Limb (tissue), 2 donors: Measurements from ENCODE around the gene ZC3H12D.
"Not testable (repeated sequence)": the region's sequence is repeated elsewhere in the genome, so short reads cannot be mapped to it uniquely, and the experiment has no call there.

Experiments used
- DNase-seq, 2 donors: peaks; one replicate each; pipeline ENCODE4 v3.0.0-alpha.2; 2016; ENCODE audit errors: extremely low spot score in 2 of 2

ZC3H12D gene

DNA sequence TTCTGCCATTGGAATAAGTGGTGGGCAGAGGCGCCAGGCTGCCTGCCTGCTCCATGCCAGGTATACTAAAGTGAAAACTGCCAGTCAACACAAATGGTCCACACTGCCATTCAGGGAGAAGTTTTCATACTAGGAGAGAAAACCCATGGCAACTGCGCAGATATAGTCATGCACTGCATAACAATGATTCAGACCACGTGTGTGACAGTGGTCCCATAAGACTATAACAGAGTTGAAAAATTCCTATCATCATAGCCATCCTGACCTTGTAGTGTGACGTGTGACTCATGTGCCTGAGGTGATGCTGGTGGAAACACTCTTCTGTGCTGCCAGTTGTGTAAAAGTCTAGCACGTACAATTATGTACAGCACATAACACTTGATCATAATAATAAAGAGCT, 25.1 kb downstream of the ZC3H12D start:
- no peak for DNase-seq

DNA sequence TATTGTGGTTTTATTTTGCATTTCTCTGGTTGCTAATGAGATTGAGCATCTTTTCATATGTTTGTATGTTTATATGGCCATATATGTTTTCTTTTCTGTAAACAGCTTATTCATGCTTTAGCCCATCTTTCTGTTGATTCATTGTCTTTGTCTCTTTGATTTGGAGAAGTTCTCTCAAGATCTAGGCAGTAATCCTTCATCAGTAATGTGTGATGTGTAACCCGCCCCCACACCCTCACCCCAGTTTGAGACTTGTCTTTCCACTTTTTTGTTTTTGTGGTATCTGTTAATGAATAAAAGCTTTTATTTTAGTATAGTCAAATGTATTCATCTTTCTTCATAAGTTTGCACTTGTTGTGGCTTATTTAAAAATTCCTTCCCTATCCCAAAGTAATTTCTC, 26.0 kb downstream of the ZC3H12D start:
- DNase-seq: no peak

DNA sequence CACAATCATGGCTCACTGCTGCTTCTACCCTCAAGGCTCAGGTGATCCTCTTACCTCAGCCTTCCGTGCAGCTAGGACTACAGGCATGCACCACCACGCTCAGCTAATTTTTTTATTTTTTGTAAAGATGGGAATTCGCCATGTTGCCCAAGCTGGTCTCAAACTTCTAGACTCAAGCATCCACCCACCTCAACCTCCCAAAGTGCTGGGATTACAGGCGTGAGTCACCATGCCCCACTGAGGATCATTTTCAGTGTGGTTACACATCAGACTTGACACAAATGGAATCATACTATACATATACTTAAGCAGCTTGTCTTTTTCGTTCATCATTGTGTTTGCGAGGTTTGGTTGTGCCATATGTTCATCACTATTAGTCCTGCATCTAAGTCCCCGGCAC, 26.6 kb downstream of the ZC3H12D start:
- no peak for DNase-seq

DNA sequence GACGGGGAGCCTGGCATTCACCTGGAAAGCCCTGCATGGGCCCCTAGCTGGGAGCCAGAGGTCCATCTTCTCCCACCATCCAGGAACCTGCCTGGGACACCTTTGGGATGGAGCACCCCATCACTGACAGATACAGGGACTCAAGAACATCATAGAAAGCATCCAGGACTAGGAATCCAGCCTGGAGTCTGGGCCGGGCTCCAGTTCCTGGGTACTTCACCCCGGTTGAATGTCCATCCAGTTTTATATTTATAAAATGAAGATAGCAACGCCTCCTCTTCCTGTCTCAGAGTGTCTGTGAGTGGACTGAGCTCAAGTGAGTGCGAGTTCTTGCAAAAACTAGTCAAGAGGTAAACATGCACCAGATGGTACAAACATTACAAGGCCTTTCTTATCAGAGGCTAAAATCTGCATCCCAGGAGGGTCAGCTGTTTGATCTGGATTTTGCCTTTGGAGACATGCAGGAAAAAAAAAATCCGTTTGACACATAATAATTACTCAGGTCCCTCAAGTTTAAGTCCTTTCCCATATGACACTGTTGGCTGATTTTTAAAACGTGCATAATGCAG, 27.4 kb downstream of the ZC3H12D start:
- no peak for DNase-seq

DNA sequence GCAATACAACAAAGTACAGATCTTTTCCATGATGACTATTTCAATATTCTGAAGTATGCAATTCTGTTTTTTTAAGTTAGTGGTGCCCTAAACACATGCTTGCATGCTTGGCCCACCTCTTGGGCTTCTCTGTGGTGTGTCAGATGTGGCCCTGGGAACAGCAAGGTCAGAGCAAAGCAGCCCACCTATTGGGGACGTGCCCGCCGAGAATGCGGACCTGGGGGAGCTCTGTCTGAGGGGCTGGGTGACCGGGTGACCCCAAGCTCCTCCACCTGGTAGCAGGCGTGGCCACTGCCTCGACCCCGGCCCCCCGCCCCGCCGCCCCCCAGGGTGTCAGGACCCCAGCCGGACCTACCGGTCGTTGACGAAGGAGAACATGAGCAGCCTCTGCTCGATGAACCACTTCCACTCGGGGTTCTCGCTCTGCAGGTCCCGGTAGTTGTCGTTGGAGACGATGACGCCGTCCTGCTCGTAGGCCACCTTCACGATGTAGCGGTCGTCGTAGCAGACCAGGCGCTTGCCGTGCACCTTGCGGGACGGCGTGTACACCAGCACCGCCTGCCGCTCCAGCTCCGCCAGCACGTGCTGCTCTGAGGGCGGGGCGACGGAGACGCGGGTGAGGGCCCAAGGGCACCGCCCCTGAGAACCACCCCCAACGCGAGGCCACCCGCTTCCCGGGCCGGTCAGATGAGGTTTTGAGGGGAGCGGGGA, 28.3 kb downstream of the ZC3H12D start:
- no peak for DNase-seq

DNA sequence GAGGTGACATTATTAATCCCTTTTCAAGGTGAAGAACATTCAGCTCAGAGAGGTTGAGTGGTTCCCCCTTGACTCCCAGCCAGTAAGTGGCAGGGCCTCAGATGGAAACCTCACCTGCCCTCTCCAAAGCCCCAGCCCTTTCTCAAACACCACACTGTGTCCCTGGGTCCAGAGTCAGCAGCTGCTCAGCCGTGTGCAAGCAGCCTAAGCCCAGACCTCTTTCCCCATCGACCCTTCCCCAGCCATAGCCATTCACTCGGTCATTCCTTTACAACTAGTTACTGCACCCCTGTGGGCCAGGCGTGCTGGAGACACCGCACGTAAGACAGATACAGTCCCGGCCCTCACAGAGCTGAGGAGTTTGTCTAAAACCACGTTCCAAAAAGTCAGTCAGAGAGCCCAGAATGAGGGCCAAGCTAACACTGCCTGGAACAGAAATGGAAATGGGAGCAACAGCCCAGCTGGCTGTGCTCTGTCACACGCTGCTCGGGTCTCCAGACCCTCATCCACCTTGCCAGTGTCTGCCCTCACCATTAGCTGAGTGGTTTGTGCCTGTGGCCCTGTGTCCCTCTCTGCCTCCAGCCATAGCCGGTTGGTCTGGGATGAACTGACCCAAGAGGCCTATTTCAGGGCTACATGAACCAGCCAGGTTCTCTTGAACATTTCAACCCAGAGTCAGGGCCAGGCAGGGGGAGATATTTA, 29.6 kb downstream of the ZC3H12D start:
- no peak for DNase-seq

DNA sequence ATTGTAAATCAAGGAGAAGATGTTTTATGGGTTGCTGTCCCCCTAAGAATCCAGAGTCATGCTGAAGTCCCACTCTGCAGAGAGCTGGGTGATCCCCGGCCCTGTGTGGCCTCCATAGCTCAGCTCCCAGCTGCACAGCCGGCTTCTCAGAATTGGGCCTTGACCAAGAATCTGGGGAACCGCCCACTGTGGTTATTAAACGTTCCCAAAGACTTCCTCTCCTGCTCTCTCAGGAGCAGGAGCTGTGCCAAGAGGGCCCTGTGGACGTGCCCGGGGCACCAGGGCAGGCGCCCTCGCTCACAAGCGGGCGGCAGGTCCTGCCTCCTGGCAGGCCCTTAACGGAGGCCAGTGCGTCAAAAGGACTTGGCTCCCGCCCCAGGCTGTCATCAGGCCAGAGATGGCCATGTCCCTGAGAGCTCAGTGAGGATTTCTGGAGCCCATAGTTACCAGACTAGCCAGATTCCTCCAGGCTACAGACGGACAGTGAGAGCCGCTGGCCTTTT, 30.4 kb downstream of the ZC3H12D start:
- DNase-seq: peak; percentile 68 to 71

DNA sequence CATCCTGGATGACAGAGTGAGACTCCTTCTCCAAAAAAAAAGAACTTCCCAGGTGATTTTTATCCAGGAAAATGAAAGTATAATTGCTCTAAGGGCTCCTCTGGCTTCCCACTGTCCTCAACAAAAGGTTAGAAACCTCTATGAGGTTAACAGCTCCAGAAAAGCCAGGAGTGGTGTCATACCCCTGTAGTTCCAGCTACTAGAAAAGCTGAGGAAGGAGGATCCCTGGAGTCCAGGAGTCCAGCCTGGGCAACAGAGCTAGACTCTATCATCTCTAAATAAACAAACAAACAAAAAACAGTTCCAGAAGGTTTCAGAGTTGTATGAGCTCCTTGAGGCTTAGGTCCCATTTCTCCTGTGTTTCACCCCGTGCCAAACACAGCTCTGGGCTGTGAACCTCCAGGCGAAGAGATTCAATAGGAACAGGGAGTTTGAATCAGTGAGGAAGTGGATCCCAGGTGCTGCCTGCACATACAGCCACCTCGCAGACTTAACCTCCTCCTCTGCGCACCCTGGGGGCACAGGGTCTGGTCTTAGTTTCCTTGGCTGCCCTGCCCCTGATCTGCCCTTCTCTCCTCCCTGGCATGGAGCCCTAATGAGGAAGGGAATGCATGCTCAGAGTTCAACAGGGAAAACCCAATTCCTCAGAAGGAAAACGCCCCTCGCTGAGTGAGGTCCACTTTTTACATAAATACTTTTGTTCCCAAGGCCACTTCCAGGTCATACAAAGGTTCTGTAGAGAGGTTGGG, 31.0 kb downstream of the ZC3H12D start:
- DNase-seq: no peak

DNA sequence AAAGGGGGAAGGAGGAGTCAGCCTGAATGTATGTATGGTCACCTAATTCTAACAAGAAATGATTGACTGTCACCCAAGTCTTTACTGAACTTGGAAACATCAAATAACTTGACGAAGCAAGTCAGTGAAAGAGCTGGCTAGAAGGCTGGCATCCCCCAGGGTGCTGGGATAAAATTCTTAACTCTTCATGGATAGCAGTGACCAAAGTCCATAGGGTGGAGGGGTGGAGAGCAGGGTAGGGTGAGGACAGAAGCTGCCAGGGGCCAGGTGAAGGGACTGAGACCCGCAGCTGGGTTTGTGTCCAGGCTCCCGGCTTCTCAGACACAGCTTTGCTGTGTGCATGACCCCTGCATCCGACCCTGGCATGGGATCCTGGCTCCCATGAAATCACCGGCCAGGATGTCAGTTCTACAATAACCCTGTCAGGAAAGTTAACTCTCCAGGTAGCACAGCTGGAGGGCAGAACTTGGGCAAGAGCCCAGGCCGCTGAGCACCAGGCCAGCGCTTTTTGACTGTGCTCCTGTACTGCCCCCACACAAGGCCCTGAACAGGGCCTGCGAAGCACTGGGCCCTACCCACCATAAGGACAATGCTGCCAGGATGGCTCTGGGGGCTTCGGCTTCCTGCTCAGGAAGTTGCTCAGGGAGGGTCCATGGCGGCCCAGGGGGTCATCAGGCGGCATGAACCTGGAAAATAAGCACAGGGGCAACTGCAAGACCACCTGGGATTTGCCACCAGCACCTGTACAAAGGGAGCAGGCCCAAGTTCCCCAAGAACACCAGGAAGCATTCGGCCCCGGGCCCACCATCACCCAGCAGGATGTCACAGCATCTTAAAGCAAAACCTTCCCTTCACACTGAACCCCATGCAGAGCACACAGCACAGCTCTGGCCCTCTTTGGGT, 32.5 kb downstream of the ZC3H12D start:
- no peak for DNase-seq

DNA sequence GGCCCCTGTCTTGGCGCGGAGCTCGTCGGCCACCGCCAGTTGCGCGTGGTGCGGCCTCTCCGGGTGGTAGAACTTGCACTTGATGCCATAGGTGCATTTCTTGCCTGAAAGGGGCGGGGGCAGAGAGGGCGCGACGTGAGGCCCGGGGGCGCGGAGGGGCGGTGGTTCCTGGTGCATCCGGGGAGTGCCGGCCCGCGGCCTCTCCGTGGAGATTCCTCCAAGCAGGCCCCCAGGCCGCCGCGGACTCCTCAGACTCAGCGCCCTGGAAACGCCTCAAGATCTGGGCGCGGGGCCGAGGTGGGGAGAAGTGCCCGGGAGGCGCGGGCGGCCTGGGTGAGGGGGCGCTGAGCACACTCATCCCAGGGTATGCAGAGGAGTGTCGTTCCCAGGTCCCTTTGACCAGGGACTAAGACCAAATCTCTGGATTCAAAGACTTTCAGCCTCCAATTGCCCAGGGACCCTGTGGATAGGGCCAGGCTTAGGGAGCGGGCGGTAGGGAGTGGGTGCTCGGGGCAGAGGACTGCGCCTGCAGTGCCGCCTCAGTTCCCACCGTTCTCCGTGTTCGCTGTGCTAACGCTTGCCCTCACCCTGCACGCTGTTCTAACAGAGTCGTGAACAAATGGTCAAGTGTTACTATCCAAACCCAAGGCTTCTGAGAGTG, 33.3 kb downstream of the ZC3H12D start:
- peak in 1 of 2 donors; percentile 60 for DNase-seq

DNA sequence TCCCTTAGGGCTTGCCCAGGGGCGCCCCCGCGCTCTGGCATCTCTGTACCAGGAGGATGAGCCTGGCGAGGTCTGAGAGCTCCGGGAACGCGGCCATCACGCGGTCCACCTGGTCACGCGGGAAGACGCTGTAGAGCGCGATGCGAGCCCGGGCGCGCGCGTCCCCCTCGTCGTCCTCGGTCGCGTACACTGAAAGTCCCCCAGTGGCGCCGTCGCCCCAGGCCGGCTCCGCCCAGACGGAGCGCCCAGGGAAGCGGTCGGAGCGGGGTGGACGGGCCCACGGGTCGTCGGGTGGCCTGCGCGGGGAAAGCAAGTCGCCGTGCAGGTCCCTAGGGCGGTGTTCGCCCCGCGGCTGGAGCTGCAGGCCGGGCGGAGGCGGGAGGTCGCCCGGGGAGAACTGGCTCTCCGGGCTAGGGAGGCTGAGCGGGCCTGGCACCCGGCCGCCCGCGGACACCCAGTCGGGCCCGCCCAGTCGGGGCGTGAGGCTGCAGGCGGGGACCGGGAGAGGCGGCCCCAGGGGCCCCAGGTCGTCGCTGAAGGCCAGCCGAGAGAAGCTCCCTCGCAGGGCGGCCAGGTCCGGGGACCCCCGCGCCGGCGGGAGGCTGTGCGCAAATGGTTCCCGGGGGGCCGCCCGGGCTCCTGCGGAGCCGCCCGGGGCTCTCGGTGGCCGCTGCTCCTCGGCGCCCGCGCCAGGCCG, 34.0 kb downstream of the ZC3H12D start:
- DNase-seq: peak in 1 of 2 donors; percentile 68

DNA sequence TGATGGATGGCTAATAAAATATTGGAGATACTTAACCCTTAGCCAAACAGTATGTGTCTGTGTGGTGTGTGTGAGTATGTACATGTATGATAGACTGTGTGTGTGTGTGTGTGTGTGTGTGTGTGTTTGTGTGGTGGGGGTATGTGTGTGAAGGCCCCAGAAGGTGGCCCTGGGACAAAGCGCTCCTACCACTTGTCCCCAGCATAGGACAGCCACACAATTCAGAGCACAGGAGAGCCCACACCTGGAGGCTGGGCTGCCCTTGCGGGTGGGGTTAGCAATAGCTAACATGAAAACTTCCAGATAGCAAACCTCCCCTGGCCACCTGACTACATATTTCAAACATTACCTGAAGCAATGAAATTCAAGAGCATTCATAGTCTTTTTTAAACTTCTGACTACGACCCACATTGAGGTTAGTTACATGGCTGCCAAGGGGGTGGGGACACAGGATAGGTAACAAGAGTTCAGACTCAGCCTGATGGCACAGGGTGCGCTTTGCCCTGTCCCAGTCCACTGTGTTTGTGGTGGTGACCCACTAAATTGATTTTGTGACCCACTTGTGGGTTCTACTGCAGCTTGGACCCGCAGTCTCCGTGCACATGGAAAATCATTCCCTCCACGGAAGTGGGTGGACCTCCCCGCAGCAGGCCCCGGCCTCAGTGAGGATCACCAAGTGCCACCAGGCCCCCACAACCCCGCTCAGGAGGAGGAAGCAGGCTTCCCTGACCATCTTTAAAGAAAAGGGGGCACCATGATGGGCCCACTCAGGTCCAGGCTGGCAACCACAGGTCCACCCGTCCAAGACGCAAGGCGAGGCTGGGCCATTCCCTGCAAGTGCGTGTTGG, 34.8 kb downstream of the ZC3H12D start:
- no peak for DNase-seq

DNA sequence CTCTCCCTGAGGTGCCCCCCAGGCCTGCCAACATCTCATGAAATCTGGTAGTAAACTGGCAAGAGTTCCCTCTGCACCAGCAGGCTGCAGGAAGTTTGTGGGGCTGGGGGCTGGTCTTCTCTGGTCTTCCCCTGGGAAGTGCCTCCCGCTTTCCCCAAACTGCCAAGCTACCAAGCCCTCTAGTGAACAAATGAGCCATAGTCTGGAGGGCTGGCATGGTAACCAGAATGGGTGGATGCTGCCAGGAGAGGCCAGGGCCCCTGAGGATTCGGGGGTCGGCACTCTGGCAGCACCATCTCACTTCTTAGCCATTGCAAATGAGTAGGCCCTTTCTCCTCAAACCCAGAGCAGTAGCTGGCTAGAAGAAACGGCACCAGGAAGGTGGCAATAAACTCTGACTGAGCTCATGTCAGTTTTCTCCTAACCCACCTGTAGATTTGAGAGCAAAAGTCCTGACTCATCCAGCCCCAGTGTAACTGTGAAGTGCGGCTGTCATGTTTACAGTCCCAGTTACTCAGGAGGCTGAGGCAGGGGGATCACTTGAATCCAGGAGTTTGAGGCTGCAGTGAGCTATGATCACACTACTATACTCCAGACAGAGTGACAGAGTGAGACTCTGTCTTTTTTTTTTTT, 35.9 kb downstream of the ZC3H12D start:
- DNase-seq: no peak

DNA sequence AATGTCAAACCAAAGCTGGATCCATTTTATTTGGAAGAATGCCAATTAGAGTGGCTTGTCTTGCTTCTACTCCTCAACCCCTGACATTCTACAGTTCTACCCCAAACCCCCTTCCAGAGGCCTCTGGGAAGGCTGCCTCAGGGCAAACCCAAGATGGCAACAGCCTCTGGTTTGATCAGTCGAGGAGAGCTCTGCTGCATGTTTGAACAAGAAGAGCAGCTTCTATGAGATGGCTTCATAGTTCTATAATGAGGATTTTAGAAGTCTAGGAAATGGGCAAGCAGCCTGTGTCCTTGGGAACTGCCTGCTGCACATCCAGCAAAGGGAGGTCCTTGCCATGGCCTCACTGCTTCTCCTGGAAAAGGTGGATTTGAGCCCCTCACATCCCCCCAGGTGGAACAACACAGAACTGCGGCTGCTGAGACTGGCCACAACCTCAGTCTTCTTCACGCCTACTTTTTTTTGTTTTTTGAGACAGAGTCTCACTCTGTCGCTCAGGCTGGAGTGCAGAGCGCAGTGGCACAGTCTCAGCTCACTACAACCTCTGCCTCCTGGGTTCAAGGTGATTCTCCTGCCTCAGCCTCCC, 37.9 kb downstream of the ZC3H12D start:
- DNase-seq: no peak

DNA sequence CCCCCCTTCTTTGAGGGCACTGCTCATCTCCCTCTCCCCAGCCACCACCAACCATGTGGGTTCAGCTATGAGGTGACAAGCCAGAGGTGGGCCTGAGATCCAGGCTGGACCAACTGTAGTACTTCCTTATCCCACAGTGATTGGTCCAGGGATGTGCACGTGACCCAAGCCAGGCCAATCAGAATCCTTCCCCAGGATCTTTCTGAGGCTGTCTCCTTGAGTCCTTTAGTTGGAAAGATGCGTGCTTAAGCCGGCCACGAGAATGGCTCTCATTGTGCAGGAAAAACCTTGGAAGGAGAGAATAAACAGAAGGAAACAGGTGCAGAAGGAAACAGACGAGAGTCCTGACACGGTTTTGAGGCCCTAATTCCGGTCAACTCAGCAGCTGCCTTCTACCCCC, 39.2 kb downstream of the ZC3H12D start:
- no peak for DNase-seq

DNA sequence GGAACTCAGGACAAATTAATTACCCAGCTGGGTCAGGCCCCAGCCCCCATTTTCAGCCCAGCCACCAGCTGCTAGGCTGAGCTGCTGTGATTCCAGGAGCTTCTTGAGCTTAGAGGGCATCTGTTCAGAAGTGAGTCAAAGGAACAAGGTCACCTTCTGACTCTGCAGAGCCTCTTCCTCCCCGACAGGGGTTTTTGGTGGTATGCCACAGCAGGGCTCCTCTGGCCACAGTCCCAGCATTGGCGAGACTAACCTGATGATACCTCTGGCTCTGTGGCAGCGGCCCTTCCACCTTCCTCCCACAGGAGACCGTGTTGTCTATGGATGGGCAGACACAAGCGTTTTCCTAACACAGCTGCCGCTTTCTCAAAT, 39.7 kb downstream of the ZC3H12D start:
- no peak for DNase-seq

DNA sequence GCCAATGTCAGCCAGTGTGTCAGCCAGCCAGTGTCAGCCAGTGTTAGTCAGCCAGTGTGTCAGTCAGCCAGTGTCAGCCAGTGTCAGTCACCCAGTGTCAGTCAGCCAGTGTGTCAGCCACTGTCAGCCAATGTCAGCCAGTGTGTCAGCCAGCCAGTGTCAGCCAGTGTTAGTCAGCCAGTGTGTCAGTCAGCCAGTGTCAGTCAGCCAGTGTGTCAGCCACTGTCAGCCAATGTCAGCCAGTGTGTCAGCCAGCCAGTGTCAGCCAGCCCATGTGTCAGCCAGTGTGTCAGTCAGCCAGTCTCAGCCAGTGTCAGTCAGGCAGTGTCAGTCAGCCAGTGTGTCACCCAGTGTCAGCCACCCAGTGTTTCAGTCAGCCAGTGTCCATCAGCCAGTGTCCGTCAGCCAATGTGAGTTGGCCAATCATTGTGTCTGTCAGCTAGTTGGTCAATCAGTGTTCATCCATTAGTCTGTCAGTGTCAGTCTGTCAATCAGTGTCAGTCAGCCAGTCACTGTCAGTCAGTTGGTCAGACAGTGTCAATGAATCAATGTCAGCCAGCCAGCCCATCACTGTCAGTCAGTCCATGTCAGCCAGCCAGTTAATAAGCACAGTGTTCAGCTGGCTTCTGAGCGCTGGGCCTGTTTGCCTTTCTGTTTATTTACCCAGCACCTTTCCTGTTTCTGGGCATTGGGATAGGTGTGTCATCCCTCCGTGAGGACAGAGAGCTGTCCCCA, 40.3 kb downstream of the ZC3H12D start:
- DNase-seq: not testable (repeated sequence)
